GM12878 (cell line): Measurements from ENCODE around the gene PAK3. TPM values are rescaled to one million over a fixed set of nuclear protein-coding genes. Genes with fewer than 3 reads are reported as not detected.

ENCODE experiments used
- CTCF ChIP-seq, 3 experiments: IDR thresholded peaks in 2 of 3; conservative IDR thresholded peaks in 1 of 3; 2 replicates each; pipeline ENCODE4 v1.5.1; 2011; ENCODE audit warnings: low read depth in 3 of 3, low read length in 3 of 3, mild to moderate bottlenecking in 3 of 3, control low read depth in 2 of 3, moderate library complexity in 2 of 3, inconsistent platforms in 1 of 3, mixed read lengths in 1 of 3; ENCODE audit not compliant: control insufficient read depth in 2 of 3, insufficient read depth in 1 of 3; ENCODE audit errors: extremely low read depth in 1 of 3
- SIN3A ChIP-seq: IDR thresholded peaks from 2 replicates; pipeline ENCODE4 v1.6.1; 2012; ENCODE audit warnings: low read depth, low read length, improper control_type of control experiment
- polyA plus RNA-seq, 11 experiments: library from polyadenylated mRNA; depleted of rRNA in 4 of 11; unstranded in 6 of 11; stranded (reverse) in 5 of 11; fragments of >200 nt; fragmentation: Nextera tagmentation in 4 of 11; fragmentation: Illumina TruSeq in 1 of 11; extraction: Ambion mirVana in 4 of 11; extraction: Trizol in 1 of 11; gene quantifications; 1 replicate in 1 of 11; 2 replicates in 10 of 11; pipeline versions ENCODE4 v1.2.1 to v1.2.3, GENCODE V29; 2011 to 2016; ENCODE audit warnings: inconsistent platforms in 2 of 11, missing spikeins in 2 of 11, low read depth in 1 of 11
- total RNA-seq, 4 experiments: library from RNA; depleted of rRNA in 3 of 4; stranded (reverse); fragments of >200 nt in 3 of 4; fragmentation: Illumina TruSeq in 1 of 4; extraction: Trizol in 1 of 4; gene quantifications; 2 replicates each; pipeline versions ENCODE4 v1.2.1 to v1.2.3, GENCODE V29; 2013 to 2021
- TF ChIP-seq, protein P1 (sequence below): fragments of 450-650 bp; IDR thresholded peaks from 2 replicates; pipeline ENCODE4 v1.6.1; 2017; ENCODE audit warnings: mild to moderate bottlenecking, low read depth, inconsistent platforms; ENCODE audit not compliant: poor library complexity, severe bottlenecking
- TF ChIP-seq, protein P2 (sequence below): fragments of 150-350 bp; IDR thresholded peaks from 2 replicates; pipeline ENCODE4 v1.6.1; 2014; ENCODE audit warnings: mild to moderate bottlenecking, low read depth, low read length
- TF ChIP-seq, protein P3 (sequence below): fragments of 450-650 bp; formaldehyde crosslinking; IDR thresholded peaks from 2 replicates; pipeline ENCODE4 v1.4.0; 2020; ENCODE audit warnings: mild to moderate bottlenecking, moderate library complexity

Gene PAK3
- total and polyA plus RNA-seq, 10 of the 15 experiments (the other 5 are each of a cell fraction or from before 2014, with no cell fraction given): 0.02 to 0.10 (median 0.04) TPM; not detected in 6

- TF ChIP-seq, protein P1, sequence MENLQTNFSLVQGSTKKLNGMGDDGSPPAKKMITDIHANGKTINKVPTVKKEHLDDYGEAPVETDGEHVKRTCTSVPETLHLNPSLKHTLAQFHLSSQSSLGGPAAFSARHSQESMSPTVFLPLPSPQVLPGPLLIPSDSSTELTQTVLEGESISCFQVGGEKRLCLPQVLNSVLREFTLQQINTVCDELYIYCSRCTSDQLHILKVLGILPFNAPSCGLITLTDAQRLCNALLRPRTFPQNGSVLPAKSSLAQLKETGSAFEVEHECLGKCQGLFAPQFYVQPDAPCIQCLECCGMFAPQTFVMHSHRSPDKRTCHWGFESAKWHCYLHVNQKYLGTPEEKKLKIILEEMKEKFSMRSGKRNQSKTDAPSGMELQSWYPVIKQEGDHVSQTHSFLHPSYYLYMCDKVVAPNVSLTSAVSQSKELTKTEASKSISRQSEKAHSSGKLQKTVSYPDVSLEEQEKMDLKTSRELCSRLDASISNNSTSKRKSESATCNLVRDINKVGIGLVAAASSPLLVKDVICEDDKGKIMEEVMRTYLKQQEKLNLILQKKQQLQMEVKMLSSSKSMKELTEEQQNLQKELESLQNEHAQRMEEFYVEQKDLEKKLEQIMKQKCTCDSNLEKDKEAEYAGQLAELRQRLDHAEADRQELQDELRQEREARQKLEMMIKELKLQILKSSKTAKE: no peak
- TF ChIP-seq, protein P2, sequence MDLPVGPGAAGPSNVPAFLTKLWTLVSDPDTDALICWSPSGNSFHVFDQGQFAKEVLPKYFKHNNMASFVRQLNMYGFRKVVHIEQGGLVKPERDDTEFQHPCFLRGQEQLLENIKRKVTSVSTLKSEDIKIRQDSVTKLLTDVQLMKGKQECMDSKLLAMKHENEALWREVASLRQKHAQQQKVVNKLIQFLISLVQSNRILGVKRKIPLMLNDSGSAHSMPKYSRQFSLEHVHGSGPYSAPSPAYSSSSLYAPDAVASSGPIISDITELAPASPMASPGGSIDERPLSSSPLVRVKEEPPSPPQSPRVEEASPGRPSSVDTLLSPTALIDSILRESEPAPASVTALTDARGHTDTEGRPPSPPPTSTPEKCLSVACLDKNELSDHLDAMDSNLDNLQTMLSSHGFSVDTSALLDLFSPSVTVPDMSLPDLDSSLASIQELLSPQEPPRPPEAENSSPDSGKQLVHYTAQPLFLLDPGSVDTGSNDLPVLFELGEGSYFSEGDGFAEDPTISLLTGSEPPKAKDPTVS: no peak
- TF ChIP-seq, protein P3, sequence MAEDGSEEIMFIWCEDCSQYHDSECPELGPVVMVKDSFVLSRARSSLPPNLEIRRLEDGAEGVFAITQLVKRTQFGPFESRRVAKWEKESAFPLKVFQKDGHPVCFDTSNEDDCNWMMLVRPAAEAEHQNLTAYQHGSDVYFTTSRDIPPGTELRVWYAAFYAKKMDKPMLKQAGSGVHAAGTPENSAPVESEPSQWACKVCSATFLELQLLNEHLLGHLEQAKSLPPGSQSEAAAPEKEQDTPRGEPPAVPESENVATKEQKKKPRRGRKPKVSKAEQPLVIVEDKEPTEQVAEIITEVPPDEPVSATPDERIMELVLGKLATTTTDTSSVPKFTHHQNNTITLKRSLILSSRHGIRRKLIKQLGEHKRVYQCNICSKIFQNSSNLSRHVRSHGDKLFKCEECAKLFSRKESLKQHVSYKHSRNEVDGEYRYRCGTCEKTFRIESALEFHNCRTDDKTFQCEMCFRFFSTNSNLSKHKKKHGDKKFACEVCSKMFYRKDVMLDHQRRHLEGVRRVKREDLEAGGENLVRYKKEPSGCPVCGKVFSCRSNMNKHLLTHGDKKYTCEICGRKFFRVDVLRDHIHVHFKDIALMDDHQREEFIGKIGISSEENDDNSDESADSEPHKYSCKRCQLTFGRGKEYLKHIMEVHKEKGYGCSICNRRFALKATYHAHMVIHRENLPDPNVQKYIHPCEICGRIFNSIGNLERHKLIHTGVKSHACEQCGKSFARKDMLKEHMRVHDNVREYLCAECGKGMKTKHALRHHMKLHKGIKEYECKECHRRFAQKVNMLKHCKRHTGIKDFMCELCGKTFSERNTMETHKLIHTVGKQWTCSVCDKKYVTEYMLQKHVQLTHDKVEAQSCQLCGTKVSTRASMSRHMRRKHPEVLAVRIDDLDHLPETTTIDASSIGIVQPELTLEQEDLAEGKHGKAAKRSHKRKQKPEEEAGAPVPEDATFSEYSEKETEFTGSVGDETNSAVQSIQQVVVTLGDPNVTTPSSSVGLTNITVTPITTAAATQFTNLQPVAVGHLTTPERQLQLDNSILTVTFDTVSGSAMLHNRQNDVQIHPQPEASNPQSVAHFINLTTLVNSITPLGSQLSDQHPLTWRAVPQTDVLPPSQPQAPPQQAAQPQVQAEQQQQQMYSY (CRISPR knock-in tag): no peak
- TF ChIP-seq CTCF (IDR thresholded peaks at IDR 0.05 in 2 of 3, conservative IDR thresholded peaks at IDR 0.05 in 1 of 3; ENCODE audit: control insufficient read depth in 2 of 3, extremely low read depth in 1 of 3, insufficient read depth in 1 of 3, low read depth in 3 of 3, low read length in 3 of 3): no peak
- TF ChIP-seq SIN3A: no peak
- TF ChIP-seq, all 136 proteins: peak for 0
These were observed 111.9 kb downstream of the PAK3 start (continued) for GRCh38 chrX:111207851-111208250.
